GM04504 (cell line): ENCODE results near the gene NEU1.
"Not testable (repeated sequence)": the region's sequence is repeated elsewhere in the genome, so short reads cannot be mapped to it uniquely, and the experiment has no call there.

Experiments used
- DNase-seq: peaks from one replicate; pipeline ENCODE4 v3.0.0-alpha.2; 2012; ENCODE audit warnings: low read depth

The NEU1 gene

DNA sequence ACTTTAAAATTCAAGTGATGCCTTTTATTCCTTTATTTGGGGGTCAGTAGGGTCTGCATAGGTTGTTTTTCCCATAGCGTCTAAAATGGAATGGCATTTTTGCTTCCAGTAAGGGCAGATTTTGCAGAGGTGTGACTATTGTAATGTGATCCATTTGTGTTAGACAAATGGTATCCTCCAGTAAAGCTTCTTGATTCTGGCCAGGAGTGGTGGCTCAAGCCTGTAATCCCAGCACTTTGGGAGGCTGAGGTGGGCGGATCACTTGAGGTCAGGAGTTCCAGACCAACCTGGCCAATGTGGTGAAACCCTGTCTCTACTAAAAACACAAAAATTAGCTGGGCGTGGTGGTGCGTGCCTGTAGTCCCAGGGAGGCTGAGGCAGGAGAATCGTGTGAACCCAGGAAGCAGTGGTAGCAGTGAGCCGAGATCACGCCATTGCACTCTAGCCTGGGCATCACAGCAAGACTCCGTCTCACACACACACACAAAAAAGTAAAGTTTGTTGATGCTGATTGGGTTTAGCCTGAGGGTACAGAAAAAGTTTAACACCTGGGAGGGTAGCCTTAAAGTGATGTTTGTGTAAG is 44.6 kb downstream of the NEU1 start:
- DNase-seq: not testable (repeated sequence)

DNA sequence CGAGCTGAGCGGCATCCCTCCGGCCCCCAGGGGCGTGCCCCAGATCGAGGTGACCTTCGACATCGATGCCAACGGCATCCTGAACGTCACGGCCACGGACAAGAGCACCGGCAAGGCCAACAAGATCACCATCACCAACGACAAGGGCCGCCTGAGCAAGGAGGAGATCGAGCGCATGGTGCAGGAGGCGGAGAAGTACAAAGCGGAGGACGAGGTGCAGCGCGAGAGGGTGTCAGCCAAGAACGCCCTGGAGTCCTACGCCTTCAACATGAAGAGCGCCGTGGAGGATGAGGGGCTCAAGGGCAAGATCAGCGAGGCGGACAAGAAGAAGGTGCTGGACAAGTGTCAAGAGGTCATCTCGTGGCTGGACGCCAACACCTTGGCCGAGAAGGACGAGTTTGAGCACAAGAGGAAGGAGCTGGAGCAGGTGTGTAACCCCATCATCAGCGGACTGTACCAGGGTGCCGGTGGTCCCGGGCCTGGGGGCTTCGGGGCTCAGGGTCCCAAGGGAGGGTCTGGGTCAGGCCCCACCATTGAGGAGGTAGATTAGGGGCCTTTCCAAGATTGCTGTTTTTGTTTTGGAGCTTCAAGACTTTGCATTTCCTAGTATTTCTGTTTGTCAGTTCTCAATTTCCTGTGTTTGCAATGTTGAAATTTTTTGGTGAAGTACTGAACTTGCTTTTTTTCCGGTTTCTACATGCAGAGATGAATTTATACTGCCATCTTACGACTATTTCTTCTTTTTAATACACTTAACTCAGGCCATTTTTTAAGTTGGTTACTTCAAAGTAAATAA is 45.3 kb downstream of the NEU1 start:
- not testable (repeated sequence) for DNase-seq

DNA sequence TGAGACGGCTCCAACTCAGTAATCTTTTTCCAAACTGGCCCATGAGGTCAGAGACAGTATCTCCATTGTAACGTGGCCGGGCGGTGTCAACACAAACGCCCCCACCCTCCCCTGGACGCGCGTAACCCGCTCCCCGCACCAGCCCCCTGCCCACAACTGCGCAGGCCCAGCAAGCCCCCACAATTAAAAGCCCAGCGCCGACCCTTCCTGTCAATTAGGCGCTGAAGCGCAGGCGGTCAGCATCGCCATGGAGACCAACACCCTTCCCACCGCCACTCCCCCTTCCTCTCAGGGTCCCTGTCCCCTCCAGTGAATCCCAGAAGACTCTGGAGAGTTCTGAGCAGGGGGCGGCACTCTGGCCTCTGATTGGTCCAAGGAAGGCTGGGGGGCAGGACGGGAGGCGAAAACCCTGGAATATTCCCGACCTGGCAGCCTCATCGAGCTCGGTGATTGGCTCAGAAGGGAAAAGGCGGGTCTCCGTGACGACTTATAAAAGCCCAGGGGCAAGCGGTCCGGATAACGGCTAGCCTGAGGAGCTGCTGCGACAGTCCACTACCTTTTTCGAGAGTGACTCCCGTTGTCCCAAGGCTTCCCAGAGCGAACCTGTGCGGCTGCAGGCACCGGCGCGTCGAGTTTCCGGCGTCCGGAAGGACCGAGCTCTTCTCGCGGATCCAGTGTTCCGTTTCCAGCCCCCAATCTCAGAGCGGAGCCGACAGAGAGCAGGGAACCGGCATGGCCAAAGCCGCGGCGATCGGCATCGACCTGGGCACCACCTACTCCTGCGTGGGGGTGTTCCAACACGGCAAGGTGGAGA is 47.4 kb downstream of the NEU1 start, which contains the start of the genes HSPA1A and HSPA1L:
Gene HSPA1A (plus strand): TSS at position 519 of the 814 bp plus-strand sequence. CDS start 214 bp downstream, at position 733.
Gene HSPA1L (minus strand): TSS at position 259 of the 814 bp plus-strand sequence. CDS start 3,311 bp downstream, outside the sequence.
- DNase-seq: peak; percentile 95

DNA sequence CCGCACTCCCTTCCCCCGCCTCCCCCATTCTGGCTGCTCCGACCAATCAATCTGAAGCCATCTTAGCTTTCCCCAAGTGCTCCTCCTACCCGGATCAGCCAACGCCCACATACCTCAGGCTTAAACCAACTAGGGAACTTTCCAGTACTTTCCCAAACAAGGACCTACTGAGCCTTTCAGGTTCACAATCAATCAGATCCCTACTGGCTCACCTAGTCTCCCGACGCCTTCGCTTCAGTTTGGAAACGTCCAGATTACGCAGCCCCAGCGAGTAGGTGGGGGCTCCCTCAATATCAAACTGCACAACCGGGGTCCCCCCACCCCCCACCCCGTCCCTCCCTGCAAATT is 48.0 kb downstream of the NEU1 start:
- peak; percentile 97 for DNase-seq

DNA sequence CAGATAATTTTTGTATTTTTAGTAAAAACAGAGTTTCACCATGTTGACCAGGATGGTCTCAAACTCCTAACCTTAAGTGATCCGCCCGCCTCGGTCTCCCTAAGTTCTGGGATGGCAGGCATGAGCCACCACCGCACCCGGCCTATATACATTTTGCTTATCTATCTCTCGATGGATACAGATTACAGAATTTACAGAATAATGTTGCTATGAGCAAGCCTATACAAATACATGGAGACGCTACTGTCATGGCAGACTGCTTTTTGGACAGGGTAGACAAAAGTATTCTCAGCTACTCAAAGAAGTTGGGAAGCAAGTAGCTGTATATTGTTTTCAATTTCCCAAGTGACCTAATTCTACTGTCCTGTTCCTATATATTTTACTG is 49.2 kb downstream of the NEU1 start:
- no peak for DNase-seq

DNA sequence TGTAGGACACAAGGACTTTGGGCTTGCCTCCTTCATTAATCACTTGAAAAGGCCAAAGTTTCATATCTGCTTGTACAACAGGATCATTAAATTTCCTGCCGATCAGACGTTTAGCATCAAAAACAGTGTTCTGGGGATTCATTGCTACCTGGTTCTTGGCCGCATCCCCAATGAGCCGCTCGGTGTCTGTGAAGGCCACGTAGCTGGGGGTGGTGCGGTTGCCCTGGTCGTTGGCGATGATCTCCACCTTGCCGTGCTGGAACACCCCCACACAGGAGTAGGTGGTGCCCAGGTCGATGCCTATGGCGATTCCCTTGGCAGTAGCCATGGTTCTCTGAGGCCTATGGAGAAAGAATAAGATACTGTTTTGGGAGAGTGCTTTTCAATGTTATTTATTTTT is 51.0 kb downstream of the NEU1 start:
- no peak for DNase-seq

DNA sequence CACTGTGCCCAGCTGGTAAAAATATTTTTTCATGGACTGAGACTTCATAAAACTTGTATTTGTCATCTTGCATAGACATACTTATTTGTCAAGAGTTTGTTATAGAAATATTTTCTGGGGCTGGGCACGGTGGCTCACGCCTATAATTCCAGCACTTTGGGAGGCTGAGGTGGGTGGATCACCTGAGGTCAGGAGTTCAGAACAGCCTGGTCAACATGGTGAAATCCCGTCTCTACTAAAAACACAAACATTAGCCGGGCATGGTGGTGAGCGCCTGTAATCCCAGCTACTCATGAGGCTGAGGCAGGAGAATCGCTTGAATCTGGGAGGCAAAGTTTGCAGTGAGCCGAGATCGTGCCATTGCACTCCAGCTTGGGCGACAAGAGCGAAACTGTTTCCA is 54.0 kb downstream of the NEU1 start:
- DNase-seq: not testable (repeated sequence)
